H1 (cell line): ENCODE results near the gene LRRC4C. TPM values are rescaled to one million over a fixed set of nuclear protein-coding genes. Genes with fewer than 3 reads are reported as not detected.

Experiments used
- GABPA ChIP-seq: IDR thresholded peaks from 2 replicates; pipeline ENCODE4 v1.6.1; 2011; ENCODE audit warnings: mild to moderate bottlenecking, low read length, moderate library complexity, borderline replicate concordance; ENCODE audit not compliant: insufficient read depth
- polyA plus RNA-seq, 7 experiments: library from polyadenylated mRNA; depleted of rRNA in 3 of 7; stranded (reverse) in 5 of 7; unstranded in 2 of 7; fragments of >200 nt in 5 of 7; fragments of 200-250 nt in 2 of 7; gene quantifications; 1 replicate in 5 of 7; 2 replicates in 1 of 7; 4 replicates in 1 of 7; pipeline versions ENCODE4 v1.2.1 to v1.2.3, GENCODE V29; 2011 to 2013; ENCODE audit warnings: missing spikeins in 2 of 7, mixed read lengths in 2 of 7
- total RNA-seq: library from RNA; stranded (reverse); fragmentation: NEBNext Ultra II Directional; extraction: Animal tissue kit (Norgen Biotek cat#: 25700); gene quantifications from 2 replicates; pipeline ENCODE4 v1.2.1, GENCODE V29; 2021

LRRC4C gene
- total and polyA plus RNA-seq, 2 of the 8 experiments (the other 6 are each of a cell fraction or from before 2014, with no cell fraction given): 0.23 to 2.2 TPM

DNA sequence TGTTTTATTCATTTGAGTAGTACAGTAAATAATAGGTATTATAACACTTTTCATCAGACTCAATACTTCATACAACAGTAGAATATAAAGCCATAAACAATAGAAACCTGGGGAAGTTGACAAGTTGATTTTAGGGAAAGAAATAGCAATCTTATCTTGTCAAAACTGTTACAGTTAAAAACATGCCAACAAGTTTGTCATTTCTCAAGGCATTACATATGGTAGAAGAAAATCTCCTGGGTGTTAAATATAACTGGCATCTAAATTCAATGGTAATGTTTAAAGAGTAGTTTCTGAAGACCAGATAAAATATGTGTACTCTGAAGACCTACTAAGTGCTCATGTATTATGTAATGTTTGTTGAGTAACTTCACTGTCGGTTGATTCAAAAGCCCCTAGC, 75.1 kb downstream of the LRRC4C start (continued):
- no peak for TF ChIP-seq GABPA
